ENCODE measurements around the gene GFRAL.

GFRAL gene

DNA sequence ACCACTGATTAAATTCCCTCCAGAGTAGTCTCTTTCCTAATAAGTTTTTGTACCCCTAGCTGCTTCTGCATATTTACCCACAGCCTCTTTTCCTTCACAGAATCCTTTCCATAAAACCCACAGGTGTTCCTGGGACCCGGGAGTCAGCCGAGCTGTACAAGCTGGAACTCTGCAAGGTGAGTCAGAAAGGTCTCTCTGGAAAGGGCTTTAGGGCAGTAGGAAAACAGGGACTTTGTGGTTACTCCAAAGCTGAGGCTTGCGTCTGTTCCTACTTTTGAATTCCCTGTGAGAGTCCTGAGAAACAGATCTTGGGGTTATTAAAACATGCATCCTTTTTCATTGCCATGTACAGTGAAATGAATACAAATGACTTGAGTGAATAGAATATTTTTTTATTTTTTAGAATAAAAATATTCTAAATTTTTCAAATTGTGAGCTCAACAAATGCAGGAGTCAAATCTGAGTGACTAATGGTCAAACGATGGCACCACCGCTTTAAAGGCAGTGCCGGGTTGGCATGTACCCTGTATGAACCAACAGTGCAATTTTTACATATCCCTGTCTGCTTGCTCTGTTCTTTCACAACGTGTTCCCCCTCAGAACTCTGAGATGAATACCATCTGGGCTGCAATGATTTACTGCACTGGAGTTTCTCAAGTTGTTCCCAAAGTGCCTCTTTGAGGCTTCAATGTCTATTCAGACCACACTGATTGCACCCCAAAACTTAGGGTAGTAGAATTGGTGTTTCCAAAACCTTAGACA, 78.4 kb downstream of the GFRAL start:
- in situ Hi-C loops (cut with HindIII; ENCODE audit: low sequenced_read_pairs) = no loop called here
- TF ChIP-seq, protein P1, sequence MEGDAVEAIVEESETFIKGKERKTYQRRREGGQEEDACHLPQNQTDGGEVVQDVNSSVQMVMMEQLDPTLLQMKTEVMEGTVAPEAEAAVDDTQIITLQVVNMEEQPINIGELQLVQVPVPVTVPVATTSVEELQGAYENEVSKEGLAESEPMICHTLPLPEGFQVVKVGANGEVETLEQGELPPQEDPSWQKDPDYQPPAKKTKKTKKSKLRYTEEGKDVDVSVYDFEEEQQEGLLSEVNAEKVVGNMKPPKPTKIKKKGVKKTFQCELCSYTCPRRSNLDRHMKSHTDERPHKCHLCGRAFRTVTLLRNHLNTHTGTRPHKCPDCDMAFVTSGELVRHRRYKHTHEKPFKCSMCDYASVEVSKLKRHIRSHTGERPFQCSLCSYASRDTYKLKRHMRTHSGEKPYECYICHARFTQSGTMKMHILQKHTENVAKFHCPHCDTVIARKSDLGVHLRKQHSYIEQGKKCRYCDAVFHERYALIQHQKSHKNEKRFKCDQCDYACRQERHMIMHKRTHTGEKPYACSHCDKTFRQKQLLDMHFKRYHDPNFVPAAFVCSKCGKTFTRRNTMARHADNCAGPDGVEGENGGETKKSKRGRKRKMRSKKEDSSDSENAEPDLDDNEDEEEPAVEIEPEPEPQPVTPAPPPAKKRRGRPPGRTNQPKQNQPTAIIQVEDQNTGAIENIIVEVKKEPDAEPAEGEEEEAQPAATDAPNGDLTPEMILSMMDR (IDR thresholded peaks at IDR 0.05; ENCODE audit: low read depth, low read length, missing control alignments) = no peak
- no peak overlapping the region for H3K4me3 ChIP-seq (ENCODE audit: low read depth, low read length)
- no peak for DNase-seq (ENCODE audit: low read depth)

DNA sequence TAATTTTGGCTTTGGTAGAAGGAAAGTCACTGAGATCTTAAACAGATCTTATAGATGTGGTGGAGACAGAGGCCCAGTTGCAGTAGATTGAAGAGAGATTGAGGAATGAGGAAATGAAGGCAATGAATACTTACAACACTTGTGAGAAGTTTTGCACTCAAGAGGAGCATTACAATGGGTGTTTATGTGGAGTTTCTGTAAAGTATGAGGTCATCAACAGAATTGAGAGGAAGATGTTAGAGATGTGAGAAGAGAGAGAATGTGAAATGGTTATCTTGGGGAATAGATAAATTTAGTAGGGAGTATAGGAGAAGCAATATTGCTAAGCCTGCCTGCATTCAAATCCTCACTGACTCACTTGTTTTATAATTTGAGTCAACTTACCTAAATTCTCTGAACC, 83.4 kb downstream of the GFRAL start:
- TF ChIP-seq, protein P1 (IDR thresholded peaks at IDR 0.05; ENCODE audit: low read depth, low read length, missing control alignments) = no peak
- no peak overlapping the region for H3K4me3 ChIP-seq (ENCODE audit: low read depth, low read length)
- no peak for DNase-seq (ENCODE audit: low read depth)
- in situ Hi-C loops (cut with HindIII; ENCODE audit: low sequenced_read_pairs) = no loop called here

DNA sequence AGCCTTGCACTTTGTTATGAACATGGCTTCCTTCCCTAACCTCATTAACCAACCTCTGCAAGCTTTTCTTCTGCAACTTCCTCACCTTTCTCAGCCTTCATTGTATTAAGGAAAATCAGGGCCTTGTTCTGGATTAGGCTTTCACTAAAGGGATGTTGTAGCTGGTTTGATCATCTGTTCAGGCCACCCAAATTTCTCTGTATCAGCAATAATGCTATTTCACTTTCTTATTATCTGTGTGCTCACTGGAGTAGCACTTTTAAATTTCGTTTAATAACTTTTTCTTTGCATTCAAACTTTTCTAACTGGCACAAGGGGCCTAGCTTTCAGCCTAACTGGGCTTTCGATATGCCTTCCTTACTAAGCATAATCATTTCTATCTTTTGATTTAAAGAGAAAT, 96.7 kb downstream of the GFRAL start:
- TF ChIP-seq, protein P1 (IDR thresholded peaks at IDR 0.05; ENCODE audit: low read depth, low read length, missing control alignments) = no peak
- no peak for DNase-seq (ENCODE audit: low read depth)
- in situ Hi-C loops (cut with HindIII; ENCODE audit: low sequenced_read_pairs) = no loop called here
- H3K4me3 ChIP-seq (ENCODE audit: low read depth, low read length) = no peak overlapping the region

DNA sequence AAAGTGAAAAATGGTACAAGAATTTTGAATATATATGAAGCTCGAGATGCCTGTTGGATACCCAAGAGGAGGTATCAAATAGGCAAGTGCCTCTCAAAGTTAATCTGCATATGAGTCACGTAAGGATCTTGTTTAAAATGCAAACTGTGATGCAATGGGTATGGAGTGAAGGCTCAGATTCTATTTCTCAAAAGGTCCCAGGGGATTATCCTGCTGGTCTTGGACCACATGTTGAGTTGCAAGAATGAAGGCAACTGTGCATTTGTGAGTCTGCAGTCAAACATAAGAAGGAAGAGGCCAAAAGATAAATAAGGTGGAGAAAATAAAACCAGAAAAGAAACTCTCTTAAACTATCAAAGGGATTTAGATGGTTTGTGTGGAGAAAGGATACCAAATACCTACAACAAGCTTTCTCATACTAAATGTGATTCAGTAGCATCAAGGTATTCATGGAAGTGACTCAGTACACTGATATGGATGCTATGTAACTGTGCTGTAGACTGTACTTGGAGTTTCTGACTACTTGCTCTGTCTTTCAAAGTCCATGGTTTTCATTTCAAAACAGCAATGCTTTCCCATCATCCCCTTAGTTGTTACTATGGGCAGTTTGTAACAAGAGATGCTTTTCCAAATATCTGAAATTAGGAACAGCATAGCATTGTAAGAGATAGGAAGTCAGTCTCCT, 106.3 kb downstream of the GFRAL start:
- TF ChIP-seq, protein P1 (IDR thresholded peaks at IDR 0.05; ENCODE audit: low read depth, low read length, missing control alignments) = no peak
- H3K4me3 ChIP-seq (ENCODE audit: low read depth, low read length) = no peak overlapping the region
- no peak for DNase-seq (ENCODE audit: low read depth)
- in situ Hi-C loops (cut with HindIII; ENCODE audit: low sequenced_read_pairs) = no loop called here

DNA sequence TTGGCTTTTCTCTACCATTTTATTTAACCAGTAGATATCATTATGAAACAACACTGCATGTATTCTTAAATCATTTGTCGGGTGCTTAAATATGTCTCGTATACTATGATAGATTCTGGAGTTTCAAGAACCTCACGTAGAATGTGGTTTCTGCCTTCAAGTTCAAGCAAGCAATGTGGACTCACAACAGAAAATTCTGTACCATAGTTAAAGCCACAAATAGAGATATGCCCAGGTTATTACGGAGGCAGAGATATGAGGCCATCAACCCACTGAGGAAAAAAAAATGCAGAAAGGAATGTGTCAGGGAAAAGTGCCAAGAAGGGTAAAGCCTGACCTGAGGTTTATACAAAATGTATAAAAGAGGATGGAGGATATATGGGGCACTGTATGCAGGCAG, 109.9 kb downstream of the GFRAL start:
- in situ Hi-C loops (cut with HindIII; ENCODE audit: low sequenced_read_pairs) = no loop called here
- no peak overlapping the region for H3K4me3 ChIP-seq (ENCODE audit: low read depth, low read length)
- TF ChIP-seq, protein P1 (IDR thresholded peaks at IDR 0.05; ENCODE audit: low read depth, low read length, missing control alignments) = no peak
- no peak for DNase-seq (ENCODE audit: low read depth)

DNA sequence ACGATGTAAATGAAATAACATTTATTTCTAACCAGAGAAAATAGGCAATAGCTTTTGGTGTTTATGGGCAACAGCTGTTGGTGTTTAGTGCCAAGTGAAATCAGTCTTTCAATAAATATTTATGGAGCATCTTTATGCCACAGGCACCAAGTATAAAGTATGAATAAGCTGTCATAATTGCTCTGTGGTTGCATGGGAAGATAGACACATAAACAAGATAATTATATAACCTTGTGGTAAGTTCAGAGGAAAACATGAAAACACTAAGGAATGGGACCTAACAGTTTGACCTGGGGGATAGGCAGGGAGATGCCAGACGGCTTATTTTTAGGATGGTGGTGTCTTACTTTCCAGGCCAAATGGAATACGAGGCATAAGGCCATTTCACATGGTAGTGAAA, 110.9 kb downstream of the GFRAL start:
- no peak for DNase-seq (ENCODE audit: low read depth)
- in situ Hi-C loops (cut with HindIII; ENCODE audit: low sequenced_read_pairs) = no loop called here

More for the DNA sequence above, 110.9 kb downstream of the GFRAL start:
- no peak overlapping the region for H3K4me3 ChIP-seq (ENCODE audit: low read depth, low read length)
- TF ChIP-seq, protein P1 (IDR thresholded peaks at IDR 0.05; ENCODE audit: low read depth, low read length, missing control alignments) = no peak
